Naive B cell (primary cell): Measurements from ENCODE around the gene NYAP1. TPM values are rescaled to one million over a fixed set of nuclear protein-coding genes. Genes with fewer than 3 reads are reported as not detected.
"Not testable (repeated sequence)": the region's sequence is repeated elsewhere in the genome, so short reads cannot be mapped to it uniquely, and the experiment has no call there.

ENCODE experiments used
- ATAC-seq, 2 donors: fragments of 150-1000 bp; cut with Tn5 transposase; 2 replicates each; pipeline ENCODE4 v1.10.0; 2021; ENCODE audit warnings: low read depth in 2 of 2, mild to moderate bottlenecking in 2 of 2, moderate library complexity in 2 of 2
- DNase-seq: peaks from one replicate; pipeline ENCODE4 v3.0.0; 2022
- H3K27ac Mint-ChIP-seq, 6 donors: one replicate each; pipeline ENCODE4 v1.8.0; 2020 to 2022; ENCODE audit warnings: mild to moderate bottlenecking in 6 of 6, mixed read lengths in 6 of 6, moderate library complexity in 5 of 6, inconsistent platforms in 2 of 6
- H3K27me3 Mint-ChIP-seq, 3 donors: one replicate each; pipeline ENCODE4 v1.8.0; 2021 to 2022; ENCODE audit warnings: mixed read lengths in 3 of 3, mild to moderate bottlenecking in 1 of 3
- H3K36me3 Mint-ChIP-seq, 2 donors: one replicate each; pipeline ENCODE4 v1.8.0; 2020 to 2022; ENCODE audit warnings: mixed read lengths in 2 of 2, inconsistent platforms in 1 of 2, mild to moderate bottlenecking in 1 of 2
- H3K4me1 Mint-ChIP-seq, 3 donors: one replicate each; pipeline ENCODE4 v1.8.0; 2020 to 2022; ENCODE audit warnings: mixed read lengths in 3 of 3, inconsistent platforms in 1 of 3, mild to moderate bottlenecking in 1 of 3, moderate library complexity in 1 of 3
- H3K4me3 Mint-ChIP-seq, 8 donors: one replicate each; pipeline ENCODE4 v1.8.0; 2020 to 2022; ENCODE audit warnings: mild to moderate bottlenecking in 8 of 8, mixed read lengths in 8 of 8, moderate library complexity in 8 of 8, inconsistent platforms in 2 of 8
- H3K9me3 Mint-ChIP-seq, 7 donors: one replicate each; pipeline ENCODE4 v1.8.0; 2020 to 2022; ENCODE audit warnings: mixed read lengths in 7 of 7, mild to moderate bottlenecking in 5 of 7, inconsistent platforms in 2 of 7, moderate library complexity in 1 of 7
- polyA plus RNA-seq, 6 donors: library from polyadenylated mRNA; unstranded; fragments of 300-500 nt; fragmentation: Illumina TruSeq; gene quantifications; one replicate each; pipeline ENCODE4 v1.2.3, GENCODE V29; 2021; ENCODE audit warnings: low read depth in 6 of 6

Gene NYAP1
- not detected for polyA plus RNA-seq

DNA sequence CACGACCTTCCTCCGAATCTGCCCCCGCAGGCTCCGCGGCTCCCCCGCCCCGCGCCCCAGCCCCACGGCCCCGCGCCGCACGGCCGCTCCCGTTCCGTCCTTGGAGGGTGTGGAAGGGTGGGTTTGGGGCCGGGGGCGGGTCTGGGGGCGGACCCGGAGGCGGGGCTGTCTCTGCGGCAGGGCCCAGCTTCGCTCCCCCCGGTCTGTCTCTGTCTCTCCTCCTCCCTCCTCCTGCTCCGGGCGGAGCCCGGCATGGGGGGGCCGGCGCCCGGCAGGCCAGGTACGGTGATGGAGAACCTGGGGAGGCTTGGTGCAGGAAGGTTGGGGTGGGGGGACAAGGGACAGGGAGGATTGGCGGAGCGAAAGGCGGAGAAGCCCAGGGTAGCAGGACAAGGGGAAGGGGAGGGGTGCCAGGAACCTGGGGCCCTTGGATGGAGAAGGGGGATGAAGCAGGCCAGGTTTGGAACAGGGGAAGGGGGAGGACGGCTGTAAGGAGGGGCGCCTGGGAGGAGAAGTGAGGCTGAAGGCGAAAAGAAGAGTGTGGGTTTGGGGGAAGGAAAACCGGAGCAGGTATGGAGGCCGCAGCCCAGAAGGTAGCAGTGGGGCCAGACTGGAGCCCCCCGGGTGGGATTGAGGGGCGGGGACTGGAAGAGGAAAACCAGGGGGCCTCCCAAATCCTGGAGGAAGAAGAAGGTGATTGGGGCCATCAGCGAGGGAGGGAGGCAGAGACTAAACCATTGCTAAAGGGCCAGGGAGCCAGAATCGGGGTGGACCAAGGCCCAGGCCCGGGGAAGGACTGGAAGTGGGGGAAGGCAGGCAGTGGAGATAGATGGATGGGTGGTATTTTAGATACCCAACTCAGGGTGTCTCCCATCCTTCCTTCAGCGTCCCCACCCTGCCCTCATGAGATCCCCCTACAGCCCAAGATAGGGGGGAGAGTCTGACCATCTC, at the start of gene NYAP1:
Gene NYAP1 (plus strand): TSS at position 206 of the 951 bp plus-strand sequence. CDS start 1,385 bp downstream, outside the sequence.
- H3K9me3 Mint-ChIP-seq, result no peaks in the 10 kb centered on the region
- H3K4me3 Mint-ChIP-seq, result peak within 1 kb of the TSS; percentile 82 to 99 (median 86)
- peaks cover 0 to 11% (median 10%) of the 10 kb centered on the region in 3 donors for H3K27me3 Mint-ChIP-seq
- H3K36me3 Mint-ChIP-seq, result no peaks in the 10 kb centered on the region
- peak within 1 kb of the TSS in 3 of 6 donors; percentile 56 to 74 (median 69) for H3K27ac Mint-ChIP-seq
- DNase-seq, result peak; percentile 37
- peaks cover 12 to 20% (median 14%) of the 10 kb centered on the region in 3 donors for H3K4me1 Mint-ChIP-seq
- ATAC-seq, result peak; percentile 26 to 31

DNA sequence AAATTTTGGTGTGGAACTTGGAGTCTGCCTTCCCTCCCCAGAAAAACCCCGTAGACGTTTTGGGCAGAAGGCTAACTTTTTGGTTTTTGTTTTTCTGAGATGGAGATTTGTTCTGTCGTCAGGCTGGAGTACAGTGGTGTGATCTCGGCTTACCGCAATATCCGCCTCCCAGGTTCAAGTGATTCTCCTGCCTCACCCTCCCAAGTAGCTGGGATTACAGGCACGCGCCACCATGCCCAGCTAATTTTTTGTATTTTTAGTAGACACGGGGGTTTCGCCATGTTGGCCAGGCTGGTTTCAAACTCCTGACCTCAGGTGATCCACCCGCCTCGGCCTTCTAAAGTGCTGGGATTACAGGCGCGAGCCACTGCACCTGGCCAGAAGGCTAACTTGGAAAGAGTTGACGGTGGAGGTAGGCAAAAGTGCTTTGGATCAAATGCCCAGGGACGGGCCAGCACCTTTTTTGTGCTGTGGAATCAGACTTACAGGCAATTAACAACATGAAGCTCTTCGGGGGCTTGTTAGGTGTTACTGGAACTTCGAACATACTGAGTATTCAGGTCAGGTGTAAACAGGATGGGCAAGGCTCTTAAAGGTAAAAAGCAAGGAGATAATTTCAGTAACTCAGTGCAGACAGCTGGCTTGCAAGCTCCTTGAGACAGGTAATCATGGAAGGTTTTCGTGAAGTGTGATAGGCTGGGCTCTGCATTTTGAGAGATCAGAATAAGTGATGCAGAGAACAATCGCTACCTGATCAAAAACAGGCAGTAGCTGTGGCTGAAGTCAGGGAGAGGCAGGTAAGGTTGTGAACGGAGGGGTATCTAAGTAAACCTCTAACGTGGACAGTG, 49.2 kb upstream of the NYAP1 start:
- DNase-seq, result no peak
- peaks cover 41 to 55% (median 53%) of the 10 kb centered on the region in 3 donors for H3K4me1 Mint-ChIP-seq
- peak overlapping the region; percentile 85 to 95 (median 90) for H3K4me3 Mint-ChIP-seq
- H3K36me3 Mint-ChIP-seq, result peaks cover 4 to 9% of the 10 kb centered on the region in 2 donors
- H3K9me3 Mint-ChIP-seq, result peaks cover 0 to 1% (median 0%) of the 10 kb centered on the region in 7 donors
- H3K27ac Mint-ChIP-seq, result peak overlapping the region; percentile 92 to 100 (median 94)
- no peaks in the 10 kb centered on the region for H3K27me3 Mint-ChIP-seq
- ATAC-seq, result no peak

DNA sequence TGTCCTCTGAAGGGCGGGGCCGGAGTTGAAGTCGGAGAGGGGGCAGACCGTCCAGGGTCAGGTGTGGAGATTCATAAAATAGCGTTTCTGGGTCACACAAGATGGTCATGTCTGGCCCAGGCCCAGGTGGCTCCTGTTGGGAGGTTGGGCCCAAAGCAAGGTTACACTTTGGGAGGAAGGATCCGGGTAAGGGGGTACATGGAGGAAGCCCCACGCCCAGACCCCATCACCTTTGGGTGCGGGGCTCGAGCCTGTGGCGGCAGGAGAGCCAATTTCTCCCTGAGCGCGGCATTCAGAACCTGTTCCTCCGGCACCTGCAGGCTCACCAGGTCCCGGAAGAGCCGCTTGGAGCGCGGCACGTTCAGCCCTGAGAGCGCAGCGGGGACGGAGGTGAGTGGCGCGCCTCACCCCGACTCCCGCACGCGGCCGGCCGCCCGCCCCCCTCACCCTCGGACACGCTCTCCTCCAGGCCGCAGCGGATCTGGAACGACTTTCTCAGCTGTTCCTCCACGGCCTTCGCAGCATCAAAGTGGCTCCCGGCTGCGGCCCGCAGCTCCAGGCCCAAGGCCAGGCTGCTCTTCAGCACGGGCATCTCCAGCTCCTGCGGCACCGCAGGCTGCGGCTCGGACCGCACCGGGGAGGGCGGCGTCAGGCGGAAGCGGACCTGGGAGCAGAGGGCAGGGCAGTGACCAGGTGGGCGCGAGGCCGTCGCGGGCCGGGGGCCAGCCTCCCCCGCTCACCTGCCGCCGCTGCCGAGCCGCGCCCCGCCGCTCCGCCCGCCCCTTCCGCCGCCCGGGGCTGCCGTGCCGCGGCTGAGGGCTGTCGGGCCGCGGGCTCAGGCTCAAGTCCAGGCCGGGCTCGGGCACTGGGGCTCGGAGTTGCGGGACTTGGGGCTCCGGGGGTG, 48.1 kb upstream of the NYAP1 start:
- H3K9me3 Mint-ChIP-seq, result no peaks in the 10 kb centered on the region
- H3K4me1 Mint-ChIP-seq, result peaks cover 35 to 51% (median 45%) of the 10 kb centered on the region in 3 donors
- peak overlapping the region; percentile 92 to 100 (median 96) for H3K27ac Mint-ChIP-seq
- H3K4me3 Mint-ChIP-seq, result peak overlapping the region; percentile 88 to 98 (median 94)
- H3K36me3 Mint-ChIP-seq, result peaks cover 4 to 7% of the 10 kb centered on the region in 2 donors
- ATAC-seq, result peak; percentile 33 to 43
- peak; percentile 34 for DNase-seq
- H3K27me3 Mint-ChIP-seq, result no peaks in the 10 kb centered on the region

DNA sequence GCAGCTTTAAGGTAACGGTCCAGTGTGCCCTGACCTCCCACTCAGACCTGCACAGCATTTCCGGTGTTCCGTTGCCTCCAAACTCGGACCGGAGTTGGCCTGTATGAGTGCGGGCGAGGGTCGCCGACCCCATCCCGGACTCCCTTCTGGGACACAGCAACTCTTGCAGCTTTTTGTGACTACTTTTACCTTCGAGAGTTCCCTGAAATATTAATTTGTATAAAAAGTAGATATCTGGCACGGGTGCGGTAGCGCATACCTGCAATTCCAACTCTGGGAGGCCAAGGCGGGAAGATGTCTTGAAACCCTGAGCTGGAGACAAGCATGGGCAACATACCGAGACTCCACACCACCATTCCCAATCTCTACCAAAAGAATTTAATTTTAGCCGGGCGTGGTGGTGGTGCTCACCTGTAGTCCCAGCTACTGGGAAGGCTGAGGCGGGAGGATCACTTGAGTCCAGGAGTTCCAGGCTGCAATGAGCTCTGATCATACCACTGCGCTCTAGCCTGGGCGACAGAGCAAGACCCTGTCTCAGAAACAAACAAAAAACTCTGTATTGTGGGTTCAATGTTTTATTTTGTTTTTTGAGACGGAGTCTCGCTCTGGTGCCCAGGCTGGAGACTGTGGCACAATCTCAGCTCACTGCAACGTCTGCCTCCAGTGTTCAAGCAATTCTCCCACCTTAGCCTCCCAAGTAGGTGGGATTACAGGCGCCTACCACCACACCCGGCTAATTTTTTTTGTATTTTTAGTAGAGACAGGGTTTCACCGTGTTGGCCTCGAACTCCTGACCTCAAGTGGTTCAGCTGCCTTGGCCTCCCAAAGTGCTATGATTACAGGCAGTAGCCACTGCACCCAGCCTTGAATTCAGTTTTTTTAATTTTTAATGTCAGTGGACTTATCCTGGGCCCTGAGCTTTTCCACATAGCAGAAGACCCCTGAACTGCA, 46.3 kb upstream of the NYAP1 start:
- H3K36me3 Mint-ChIP-seq, result peaks cover 4 to 7% of the 10 kb centered on the region in 2 donors
- H3K27ac Mint-ChIP-seq, result peak overlapping the region in 1 of 6 donors; percentile 18

DNA sequence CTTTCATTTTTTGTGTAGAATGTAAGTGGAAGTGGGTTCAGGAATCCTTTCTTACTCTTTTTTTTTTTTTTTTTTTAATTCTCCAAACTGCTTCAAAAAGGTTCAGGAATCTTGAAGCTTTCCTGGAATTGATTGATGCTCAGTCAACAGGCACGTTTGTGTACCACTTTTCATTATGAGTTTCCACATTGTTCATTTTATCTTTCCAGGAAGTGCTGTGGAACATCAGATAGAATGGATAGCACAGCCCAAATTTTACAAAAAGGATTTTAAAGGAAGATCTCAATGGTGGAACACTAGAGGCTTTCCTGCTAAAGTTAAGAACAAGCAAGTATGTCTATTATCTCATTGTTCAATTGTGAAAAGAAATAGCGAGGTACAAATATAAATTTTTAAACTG, 45.6 kb upstream of the NYAP1 start:
- H3K4me3 Mint-ChIP-seq, result peak overlapping the region in 2 of 8 donors; percentile 15 to 41
- peaks cover 4 to 7% of the 10 kb centered on the region in 2 donors for H3K36me3 Mint-ChIP-seq
- no peak for ATAC-seq
- H3K27ac Mint-ChIP-seq, result peak overlapping the region in 1 of 6 donors; percentile 39
- H3K27me3 Mint-ChIP-seq, result no peaks in the 10 kb centered on the region
- H3K9me3 Mint-ChIP-seq, result no peaks in the 10 kb centered on the region
- DNase-seq, result no peak
- peaks cover 24 to 29% (median 25%) of the 10 kb centered on the region in 3 donors for H3K4me1 Mint-ChIP-seq

More for the DNA sequence above, 46.3 kb upstream of the NYAP1 start:
- no peaks in the 10 kb centered on the region for H3K9me3 Mint-ChIP-seq
- H3K4me1 Mint-ChIP-seq, result peaks cover 22 to 36% (median 32%) of the 10 kb centered on the region in 3 donors
- H3K4me3 Mint-ChIP-seq, result peak overlapping the region; percentile 29 to 98 (median 90)
- ATAC-seq, result no peak
- no peak for DNase-seq
- no peaks in the 10 kb centered on the region for H3K27me3 Mint-ChIP-seq

DNA sequence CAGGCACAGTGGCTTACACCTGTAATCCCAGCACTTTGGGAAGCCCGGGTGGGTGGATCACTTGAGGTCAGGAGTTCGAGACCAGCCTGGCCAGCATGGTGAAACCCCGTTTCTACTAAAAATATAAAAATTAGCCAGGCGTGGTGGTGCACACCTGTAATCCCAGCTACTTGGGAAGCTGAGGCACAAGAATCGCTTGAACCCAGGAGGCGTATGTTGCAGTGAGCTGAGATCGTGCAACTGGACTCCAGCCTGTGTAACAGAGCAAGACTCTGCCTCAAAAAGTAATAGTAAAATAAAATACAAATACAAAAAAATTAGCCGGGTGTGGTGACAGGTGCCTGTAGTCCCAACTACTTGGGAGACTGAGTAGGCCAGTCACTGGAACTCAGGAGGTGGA, 45.0 kb upstream of the NYAP1 start:
- H3K36me3 Mint-ChIP-seq, H3K27ac Mint-ChIP-seq, ATAC-seq, H3K9me3 Mint-ChIP-seq, DNase-seq, H3K27me3 Mint-ChIP-seq: not testable (repeated sequence)
- peak overlapping the region in 1 of 8 donors; percentile 41 for H3K4me3 Mint-ChIP-seq
- H3K4me1 Mint-ChIP-seq, result peaks cover 19 to 25% (median 20%) of the 10 kb centered on the region in 3 donors

DNA sequence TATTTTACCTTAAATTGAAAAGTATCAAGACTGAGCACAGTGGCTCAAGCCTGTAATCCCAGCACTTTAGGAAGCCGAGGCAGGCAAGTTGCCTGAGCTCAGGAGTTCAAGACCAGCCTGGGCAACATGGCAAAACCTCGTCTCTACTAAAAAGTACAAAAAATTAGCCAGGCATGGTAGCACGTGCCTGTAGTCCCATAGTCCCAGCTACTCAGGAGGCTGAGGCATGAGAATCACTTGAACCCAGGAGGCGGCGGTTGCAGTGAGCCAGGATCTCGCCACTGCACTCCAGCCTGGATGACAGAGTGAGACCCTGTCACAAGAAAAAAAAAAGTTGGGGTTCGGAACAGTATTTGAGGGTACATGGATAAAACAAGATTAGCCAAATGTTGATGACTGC, 44.5 kb upstream of the NYAP1 start:
- DNase-seq, ATAC-seq, H3K27me3 Mint-ChIP-seq, H3K27ac Mint-ChIP-seq, H3K36me3 Mint-ChIP-seq, H3K9me3 Mint-ChIP-seq: not testable (repeated sequence)
- Mint-ChIP-seq H3K4me3 (peak overlapping the region in 1 of 8 donors; percentile 41), H3K4me1 (peaks cover 15 to 21% (median 18%) of the 10 kb centered on the region in 3 donors)

DNA sequence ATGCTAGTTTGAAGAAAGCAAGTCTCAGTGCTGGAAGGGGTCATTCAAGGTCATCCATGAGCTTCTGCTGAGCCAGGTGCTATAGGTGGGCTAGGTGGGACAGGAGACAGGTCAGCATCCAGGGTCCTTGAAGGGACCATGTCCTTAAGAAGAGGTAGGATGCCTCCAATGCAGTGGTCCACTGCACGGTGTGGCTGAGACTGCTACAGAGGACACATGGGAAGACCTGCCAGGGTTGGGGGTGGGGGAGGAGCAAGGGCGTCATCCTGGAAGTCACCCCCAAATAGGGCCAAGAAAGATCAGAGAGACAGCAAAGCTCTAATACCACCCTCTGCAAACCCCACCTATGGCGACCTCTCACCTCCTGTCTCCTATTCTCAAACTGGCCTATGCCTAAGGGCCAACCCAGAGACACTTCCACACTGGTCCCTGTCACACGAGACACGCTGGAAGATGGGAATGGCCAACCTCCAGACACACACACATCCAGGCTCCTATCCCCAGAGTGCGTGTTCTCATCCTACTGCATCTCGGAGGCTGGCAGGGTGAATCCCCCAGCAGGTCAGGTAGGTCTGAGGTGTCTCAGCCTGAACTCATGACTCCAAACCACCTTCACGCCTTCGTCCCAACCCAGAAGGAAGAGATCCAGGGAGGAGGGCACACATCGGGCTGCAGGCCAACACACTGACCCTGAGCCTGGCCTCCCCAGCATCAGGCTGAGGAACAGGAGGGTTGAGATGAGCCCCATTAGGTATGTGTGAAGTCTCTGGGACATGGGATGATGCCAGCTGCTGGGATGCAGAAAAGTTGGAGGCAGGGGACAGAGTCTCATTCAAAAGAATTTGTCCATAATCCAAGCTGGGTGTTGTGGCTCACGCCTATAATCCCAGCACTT, 41.8 kb upstream of the NYAP1 start:
- DNase-seq (no peak), ATAC-seq (no peak)
- peak overlapping the region in 3 of 6 donors; percentile 26 to 85 (median 84) for H3K27ac Mint-ChIP-seq
- H3K4me1 Mint-ChIP-seq, result peaks cover 8 to 19% (median 10%) of the 10 kb centered on the region in 3 donors
- peak overlapping the region in 1 of 8 donors; percentile 46 for H3K4me3 Mint-ChIP-seq
- H3K36me3 Mint-ChIP-seq, result no peaks in the 10 kb centered on the region
- no peaks in the 10 kb centered on the region for H3K27me3 Mint-ChIP-seq
- H3K9me3 Mint-ChIP-seq, result no peaks in the 10 kb centered on the region

DNA sequence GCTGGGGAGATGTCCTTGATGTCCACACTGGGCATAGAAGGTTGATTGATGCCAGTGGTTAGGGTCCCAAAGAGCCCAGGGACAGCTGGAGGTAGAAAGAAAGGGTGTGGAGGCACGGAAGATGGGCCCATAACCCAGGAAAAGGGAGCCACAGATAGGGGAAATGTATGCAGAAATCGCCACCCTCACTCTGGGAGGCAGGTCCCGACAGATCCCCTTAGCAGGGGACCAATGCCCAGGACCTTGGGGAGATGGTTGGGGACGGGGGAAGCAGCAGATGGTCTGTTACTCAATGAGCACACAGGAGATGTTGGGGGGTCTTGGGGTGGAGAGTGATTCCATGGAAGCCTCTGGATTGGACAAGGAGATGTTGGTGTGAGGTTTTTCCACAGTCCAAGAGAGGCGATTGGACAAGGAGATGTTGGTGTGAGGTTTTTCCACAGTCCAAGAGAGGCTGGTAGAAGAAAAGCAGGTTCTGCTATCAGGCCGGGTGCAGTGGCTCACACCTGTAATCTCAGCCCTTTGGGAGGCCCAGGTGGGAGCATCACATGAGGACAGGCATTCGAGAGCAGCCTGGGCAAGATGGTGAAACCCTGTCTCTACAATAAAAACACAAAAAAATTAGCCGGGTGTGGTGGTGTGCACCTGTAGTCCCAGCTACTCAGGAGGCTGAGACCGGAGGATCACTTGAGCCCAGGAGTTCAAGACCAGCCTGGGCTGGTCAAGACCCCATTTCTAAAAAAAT, 40.5 kb upstream of the NYAP1 start:
- Mint-ChIP-seq H3K27me3 (no peaks in the 10 kb centered on the region), H3K27ac (peak overlapping the region in 4 of 6 donors; percentile 44 to 63 (median 56)), H3K36me3 (no peaks in the 10 kb centered on the region)

More for the DNA sequence above, 40.5 kb upstream of the NYAP1 start:
- H3K4me1 Mint-ChIP-seq, result peaks cover 8 to 19% (median 10%) of the 10 kb centered on the region in 3 donors
- peak overlapping the region in 1 of 8 donors; percentile 65 for H3K4me3 Mint-ChIP-seq
- no peak for ATAC-seq
- no peak for DNase-seq
- no peaks in the 10 kb centered on the region for H3K9me3 Mint-ChIP-seq
